BLaER1 treated with 17β-estradiol and CSF1 and Interleukin-3, amounts not matched to agents 10 nM and 100 nM (cell line): ENCODE data around the gene ZNF768.

ENCODE experiments used
- H3K27ac ChIP-seq, 11 experiments: shearing (Covaris generic); formaldehyde crosslinking; 2 replicates each; pipeline ENCODE4 v1.8.1; 2022
- H3K27me3 ChIP-seq, 11 experiments: shearing (Covaris generic); formaldehyde crosslinking; 2 replicates each; pipeline ENCODE4 v1.8.1; 2022
- H3K36me3 ChIP-seq, 11 experiments: shearing (Covaris generic); formaldehyde crosslinking; 2 replicates each; pipeline ENCODE4 v1.8.1; 2022
- H3K4me1 ChIP-seq, 10 experiments: shearing (Covaris generic); formaldehyde crosslinking; 2 replicates each; pipeline ENCODE4 v1.8.1; 2022
- H3K4me2 ChIP-seq, 11 experiments: shearing (Covaris generic); formaldehyde crosslinking; 2 replicates each; pipeline ENCODE4 v1.8.1; 2022
- H3K4me3 ChIP-seq, 10 experiments: shearing (Covaris generic); formaldehyde crosslinking; 2 replicates each; pipeline ENCODE4 v1.8.1; 2022
- H3K9ac ChIP-seq, 11 experiments: shearing (Covaris generic); formaldehyde crosslinking; 2 replicates each; pipeline ENCODE4 v1.8.1; 2022
- H3K9me3 ChIP-seq, 11 experiments: shearing (Covaris generic); formaldehyde crosslinking; replicated peaks in 1 of 11; 2 replicates each; pipeline ENCODE4 v1.8.1; 2022
- H4K20me1 ChIP-seq, 11 experiments: shearing (Covaris generic); formaldehyde crosslinking; 2 replicates each; pipeline ENCODE4 v1.8.1; 2022
- Cebpa-rat ChIP-seq, 11 experiments: shearing (Covaris generic); IDR thresholded peaks; 2 replicates each; pipeline ENCODE4 v1.8.1; 2022

Gene ZNF768

GRCh38 chr16:30532285-30533145 is 6.1 kb upstream of the ZNF768 start:
- Histone ChIP-seq H3K4me1 (peaks cover 51 to 81% (median 68%) of the 10 kb centered on the region in 10 experiments), H3K9me3 (no peaks in the 10 kb centered on the region), H3K9ac (peak overlapping the region in 5 of 11 experiments; percentile 3 to 97 (median 20); a peak in 5 of 22 replicates), H4K20me1 (no peaks in the 10 kb centered on the region), H3K4me2 (peak overlapping the region in 9 of 11 experiments; percentile 83 to 96 (median 93); a peak in 11 of 22 replicates), H3K4me3 (no peak overlapping the region), H3K36me3 (peaks cover 20 to 30% (median 27%) of the 10 kb centered on the region in 11 experiments), H3K27me3 (no peaks in the 10 kb centered on the region), H3K27ac (peak overlapping the region in 1 of 11 experiments; percentile 23; a peak in 1 of 22 replicates)
- no peak for TF ChIP-seq Cebpa-rat (IDR thresholded peaks at IDR 0.05)

GRCh38 chr16:30530163-30531037 is 4.0 kb upstream of the ZNF768 start:
- peak overlapping the region in 6 of 11 experiments; percentile 0 to 38 (median 21); a peak in 5 of 22 replicates for H3K9ac ChIP-seq
- no peaks in the 10 kb centered on the region for H3K9me3 ChIP-seq
- peaks cover 20 to 33% (median 27%) of the 10 kb centered on the region in 11 experiments for H3K36me3 ChIP-seq
- H3K4me1 ChIP-seq = peaks cover 43 to 71% (median 58%) of the 10 kb centered on the region in 10 experiments
- H3K27me3 ChIP-seq = no peaks in the 10 kb centered on the region
- TF ChIP-seq Cebpa-rat (IDR thresholded peaks at IDR 0.05) = no peak
- H3K4me2 ChIP-seq = peak overlapping the region in 4 of 11 experiments; percentile 5 to 96 (median 92); a peak in 6 of 22 replicates
- H4K20me1 ChIP-seq = peaks cover 0 to 2% (median 0%) of the 10 kb centered on the region in 11 experiments; a peak in 3 of 22 replicates
- H3K4me3 ChIP-seq = no peak overlapping the region
- 0 out of 22 replicates have a peak overlapping the region, but pooled peaks of 1 of the 11 experiments have one; percentile 2 for H3K27ac ChIP-seq

DNA sequence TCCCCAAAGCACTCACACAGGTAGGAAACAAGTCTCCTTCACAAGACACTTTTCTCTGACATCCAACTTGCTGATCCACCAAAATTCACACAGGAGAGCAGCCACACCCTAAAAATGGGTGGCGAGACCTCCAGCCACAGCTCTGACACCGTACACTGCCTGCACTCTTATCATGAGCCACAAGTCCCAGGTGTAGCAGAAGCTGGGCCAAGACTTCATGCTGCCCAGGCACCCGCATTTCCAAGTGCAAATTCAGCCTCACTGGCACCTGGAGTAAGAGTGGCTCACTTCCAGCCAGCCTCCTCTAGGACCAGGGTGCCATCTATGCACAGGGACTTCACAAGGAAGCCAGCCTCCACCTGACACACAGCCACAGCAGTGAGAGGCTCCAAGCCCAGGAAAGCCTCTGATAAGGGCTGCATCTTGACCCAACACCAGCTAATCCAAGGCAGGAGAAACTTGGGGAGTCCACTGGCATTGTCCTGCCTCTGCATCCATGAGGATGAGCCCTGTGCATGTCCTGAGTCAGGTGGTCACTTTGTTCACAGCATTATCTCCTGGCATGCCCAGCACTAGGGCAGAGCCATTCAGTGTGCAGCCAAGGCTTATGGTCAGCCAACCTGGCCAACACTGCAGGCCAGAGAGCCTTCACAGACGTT is 2.6 kb upstream of the ZNF768 start:
- H3K4me1 ChIP-seq = peaks cover 51 to 83% (median 69%) of the 10 kb centered on the region in 10 experiments
- no peak for TF ChIP-seq Cebpa-rat (IDR thresholded peaks at IDR 0.05)
- H3K9me3 ChIP-seq = no peaks in the 10 kb centered on the region
- H4K20me1 ChIP-seq = peaks cover 0 to 16% (median 0%) of the 10 kb centered on the region in 11 experiments; a peak in 5 of 22 replicates
- H3K36me3 ChIP-seq = peaks cover 33 to 46% (median 39%) of the 10 kb centered on the region in 11 experiments
- H3K27ac ChIP-seq = peak overlapping the region in 9 of 11 experiments; percentile 48 to 99 (median 98); a peak in 13 of 22 replicates
- H3K4me3 ChIP-seq = no peak overlapping the region
- H3K27me3 ChIP-seq = no peaks in the 10 kb centered on the region
- peak overlapping the region; percentile 80 to 97 (median 89); a peak in 21 of 22 replicates for H3K4me2 ChIP-seq
- H3K9ac ChIP-seq = peak overlapping the region in 6 of 11 experiments; percentile 62 to 99 (median 97); a peak in 6 of 22 replicates

- Histone ChIP-seq H3K27ac (peak overlapping the region; percentile 48 to 99 (median 98)), H3K9ac (peak overlapping the region; percentile 62 to 99 (median 97)), H3K9me3 (no peaks in the 10 kb centered on the region), H3K36me3 (peaks cover 29 to 42% (median 35%) of the 10 kb centered on the region in 11 experiments), H3K4me3 (peak overlapping the region; percentile 79 to 95 (median 86); a peak in 19 of 20 replicates), H3K4me2 (peak overlapping the region; percentile 80 to 97 (median 89)), H4K20me1 (peaks cover 0 to 29% (median 0%) of the 10 kb centered on the region in 11 experiments; a peak in 9 of 22 replicates), H3K4me1 (peaks cover 43 to 80% (median 57%) of the 10 kb centered on the region in 10 experiments), H3K27me3 (no peaks in the 10 kb centered on the region)
- no peak for TF ChIP-seq Cebpa-rat (IDR thresholded peaks at IDR 0.05)
Measured at GRCh38 chr16:30527635-30528178, 1.3 kb upstream of the ZNF768 start.

DNA sequence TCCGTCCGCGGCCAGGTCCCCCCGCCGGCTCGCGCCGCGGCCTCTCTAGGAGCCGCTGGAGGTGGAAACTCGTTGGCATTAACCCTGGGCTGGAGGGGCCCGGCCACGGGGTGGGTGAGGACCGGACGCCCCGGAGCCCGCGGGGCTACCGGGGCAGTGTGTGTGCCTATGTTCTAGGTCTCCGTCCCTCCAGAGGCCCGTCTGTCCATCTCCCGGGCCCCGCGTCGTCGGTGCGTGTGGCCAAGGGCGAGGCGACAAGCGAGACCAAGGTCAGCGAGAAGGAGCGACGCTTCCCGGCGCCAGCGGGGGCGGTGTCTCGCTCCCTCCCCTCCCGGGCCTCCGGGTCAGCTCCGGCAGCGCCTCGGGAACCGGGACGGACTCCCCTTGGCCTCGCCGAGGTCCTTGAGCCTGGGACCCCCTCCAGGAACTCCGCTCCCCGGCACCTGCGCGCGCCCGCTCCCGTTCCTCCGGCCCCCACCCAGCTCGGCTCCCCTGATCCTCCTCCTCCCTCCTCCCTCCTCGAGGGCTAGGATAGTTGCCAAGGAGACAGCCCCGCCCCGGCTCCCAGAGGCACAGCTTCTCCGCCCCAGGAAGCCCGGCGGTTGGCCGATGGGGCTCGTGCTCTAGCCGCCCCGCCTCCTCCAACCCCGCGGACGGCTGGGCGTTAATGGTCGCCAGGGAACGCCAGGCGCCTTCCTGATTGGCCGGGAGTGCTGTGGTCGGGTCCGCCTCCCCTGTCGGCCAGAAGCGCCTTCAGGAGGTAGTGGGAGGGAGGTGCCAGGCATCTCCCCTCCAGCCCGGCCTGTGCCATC is 663 bp upstream of the ZNF768 start:
- no peaks in the 10 kb centered on the region for H3K9me3 ChIP-seq
- H3K4me2 ChIP-seq = peak overlapping the region; percentile 80 to 97 (median 89)
- H4K20me1 ChIP-seq = peaks cover 0 to 35% (median 4%) of the 10 kb centered on the region in 11 experiments; a peak in 10 of 22 replicates
- peak overlapping the region; percentile 93 to 99 (median 98) for H3K27ac ChIP-seq
- H3K27me3 ChIP-seq = no peaks in the 10 kb centered on the region
- H3K36me3 ChIP-seq = peaks cover 23 to 35% (median 29%) of the 10 kb centered on the region in 11 experiments
- H3K4me3 ChIP-seq = peak overlapping the region; percentile 79 to 95 (median 86)
- peak overlapping the region; percentile 89 to 99 (median 97) for H3K9ac ChIP-seq
- TF ChIP-seq Cebpa-rat (IDR thresholded peaks at IDR 0.05) = no peak
- peaks cover 50 to 82% (median 60%) of the 10 kb centered on the region in 10 experiments for H3K4me1 ChIP-seq

DNA sequence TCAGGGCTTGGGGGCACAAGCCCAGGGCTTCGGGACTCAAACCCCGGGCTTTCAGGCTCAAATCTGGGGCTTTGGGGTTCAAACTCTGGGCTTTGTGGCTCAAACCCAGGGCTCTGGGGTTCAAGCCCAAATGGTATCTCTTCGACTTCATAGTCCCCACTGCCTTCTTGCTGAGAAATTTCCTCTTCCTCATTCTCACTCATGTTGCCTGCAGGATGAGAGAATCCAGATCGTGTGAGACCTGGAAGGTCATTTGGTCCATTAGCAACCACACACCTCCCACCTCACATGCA is 576 bp downstream of the ZNF768 start:
- TF ChIP-seq Cebpa-rat (IDR thresholded peaks at IDR 0.05) = no peak
- Histone ChIP-seq H3K27ac (peak overlapping the region in 9 of 11 experiments; percentile 93 to 99 (median 98); a peak in 20 of 22 replicates), H3K9me3 (no peaks in the 10 kb centered on the region), H4K20me1 (peaks cover 0 to 43% (median 8%) of the 10 kb centered on the region in 11 experiments; a peak in 10 of 22 replicates), H3K27me3 (no peaks in the 10 kb centered on the region), H3K4me2 (peak overlapping the region; percentile 75 to 97 (median 89)), H3K36me3 (peaks cover 16 to 28% (median 22%) of the 10 kb centered on the region in 11 experiments), H3K4me3 (peak overlapping the region; percentile 79 to 95 (median 86)), H3K9ac (peak overlapping the region; percentile 89 to 99 (median 97)), H3K4me1 (peaks cover 52 to 76% (median 61%) of the 10 kb centered on the region in 10 experiments)
